Loucy (cell line): ENCODE measurements around the gene MINPP1.
"Not testable (repeated sequence)": the region's sequence is repeated elsewhere in the genome, so short reads cannot be mapped to it uniquely, and the experiment has no call there.

Source experiments
- CTCF ChIP-seq: fragments of 200-600 bp; sonication (generic); conservative IDR thresholded peaks from 2 replicates; pipeline ENCODE4 v1.5.1; 2014; ENCODE audit warnings: mild to moderate bottlenecking, antibody characterized with exemption, low read length
- EZH2phosphoT487 ChIP-seq: fragments of 200-600 bp; IDR thresholded peaks from 2 replicates; pipeline ENCODE4 v1.6.1; 2018; ENCODE audit warnings: antibody characterized with exemption, mild to moderate bottlenecking, moderate library complexity, borderline replicate concordance

GRCh38 chr10:87456586-87457220, 48.0 kb upstream of the MINPP1 start:
- TF ChIP-seq CTCF, EZH2phosphoT487: not testable (repeated sequence)
